Endodermal cell (in vitro differentiated cells): ENCODE data around the gene ITM2C. TPM values are rescaled to one million over a fixed set of nuclear protein-coding genes. Genes with fewer than 3 reads are reported as not detected.

Experiments
- DNase-seq: peaks from one replicate; pipeline ENCODE4 v3.0.0-alpha.2; 2017
- H3K27ac ChIP-seq: 2 replicates; pipeline ENCODE4 v1.5.1; 2013; ENCODE audit warnings: mild to moderate bottlenecking, low read depth, low read length, moderate library complexity
- H3K27me3 ChIP-seq: 2 replicates; pipeline ENCODE4 v1.6.1; 2013; ENCODE audit warnings: mild to moderate bottlenecking, low read length, moderate library complexity; ENCODE audit not compliant: insufficient read depth, control insufficient read depth, poor library complexity, severe bottlenecking
- H3K36me3 ChIP-seq: 2 replicates; pipeline ENCODE4 v1.7.0; 2013; ENCODE audit warnings: mild to moderate bottlenecking, low read length, moderate library complexity; ENCODE audit not compliant: control insufficient read depth, insufficient read depth
- H3K4me1 ChIP-seq: one replicate; pipeline ENCODE4 v1.7.0; 2013; ENCODE audit warnings: low read length; ENCODE audit not compliant: control insufficient read depth, insufficient read depth
- H3K4me3 ChIP-seq: 2 replicates; pipeline ENCODE4 v1.5.1; 2013; ENCODE audit warnings: mild to moderate bottlenecking, low read length, moderate library complexity
- H3K9ac ChIP-seq: 2 replicates; pipeline ENCODE4 v1.6.1; 2013; ENCODE audit warnings: mild to moderate bottlenecking, low read length, moderate library complexity; ENCODE audit not compliant: poor library complexity, severe bottlenecking; ENCODE audit errors: extremely low read depth
- H3K9me3 ChIP-seq: 2 replicates; pipeline ENCODE4 v1.6.1; 2013; ENCODE audit warnings: mild to moderate bottlenecking, low read length, moderate library complexity; ENCODE audit not compliant: control insufficient read depth
- H3K27ac Mint-ChIP-seq: 2 replicates; pipeline ENCODE4 v1.8.0; 2020; ENCODE audit warnings: mixed read lengths
- H3K27me3 Mint-ChIP-seq: 2 replicates; pipeline ENCODE4 v1.8.0; 2021; ENCODE audit warnings: mild to moderate bottlenecking, mixed read lengths; ENCODE audit not compliant: insufficient read depth
- H3K36me3 Mint-ChIP-seq: 2 replicates; pipeline ENCODE4 v1.8.0; 2020; ENCODE audit warnings: low read depth, mixed read lengths
- H3K4me1 Mint-ChIP-seq: 2 replicates; pipeline ENCODE4 v1.8.0; 2020; ENCODE audit warnings: mixed read lengths
- H3K4me3 Mint-ChIP-seq: 2 replicates; pipeline ENCODE4 v1.8.0; 2020; ENCODE audit warnings: mild to moderate bottlenecking, moderate library complexity, mixed read lengths
- H3K9me3 Mint-ChIP-seq: 2 replicates; pipeline ENCODE4 v1.8.0; 2020; ENCODE audit warnings: mild to moderate bottlenecking, mixed read lengths
- CTCF ChIP-seq: fragments of 200-600 bp; sonication (generic); conservative IDR thresholded peaks from 2 replicates; pipeline ENCODE4 v1.5.0; 2021; ENCODE audit warnings: antibody characterized with exemption, mild to moderate bottlenecking
- WGBS, 2 experiments: methylation state at CpG; one replicate each; pipeline versions ENCODE4 v1.1.5 to v1.1.7; 2013; ENCODE audit warnings: missing lambda C conversion rate in 2 of 2, mixed read lengths in 1 of 2; ENCODE audit not compliant: insufficient coverage in 1 of 2, insufficient read length in 1 of 2; 5-methylcytosine and 5-hydroxymethylcytosine counted together
- total RNA-seq, 2 donors: library from RNA; stranded (reverse); fragmentation: NEBNext Ultra II Directional in 1 of 2; extraction: Animal tissue kit (Norgen Biotek cat#: 25700) in 1 of 2; gene quantifications; 2 replicates in 1 of 2; 3 replicates in 1 of 2; pipeline ENCODE4 v1.2.1, GENCODE V29; 2021

The ITM2C gene
- total RNA-seq, 2 donors from 2014 or later = 208 to 269 TPM

- peak; percentile 22 for DNase-seq
- H3K27ac ChIP-seq = no peak overlapping the region
- no peak overlapping the region for H3K27ac Mint-ChIP-seq
- no peaks in the 10 kb centered on the region for H3K36me3 ChIP-seq
- 87 to 100% methylated on average over 3 of the region's 3 CpGs for WGBS, 2 experiments
- no peak overlapping the region for H3K9ac ChIP-seq
- no peaks in the 10 kb centered on the region for H3K27me3 ChIP-seq
- H3K27me3 Mint-ChIP-seq = no peaks in the 10 kb centered on the region
- no peaks in the 10 kb centered on the region for H3K36me3 Mint-ChIP-seq
- no peak for TF ChIP-seq CTCF
- H3K4me1 Mint-ChIP-seq = peaks cover 8% of the 10 kb centered on the region
- H3K9me3 Mint-ChIP-seq = no peaks in the 10 kb centered on the region
- no peak overlapping the region for H3K4me3 Mint-ChIP-seq
- no peaks in the 10 kb centered on the region for H3K9me3 ChIP-seq
- H3K4me1 ChIP-seq = no peaks in the 10 kb centered on the region
- H3K4me3 ChIP-seq = no peak overlapping the region
Measured at GRCh38 chr2:230914886-230915285, 50.1 kb downstream of the ITM2C start.

GRCh38 chr2:230915319-230915718 lies 50.6 kb downstream of the ITM2C start:
- Mint-ChIP-seq H3K9me3 (no peaks in the 10 kb centered on the region), H3K27me3 (no peaks in the 10 kb centered on the region), H3K4me3 (no peak overlapping the region), H3K27ac (no peak overlapping the region), H3K36me3 (no peaks in the 10 kb centered on the region), H3K4me1 (peaks cover 8% of the 10 kb centered on the region)
- WGBS, 2 experiments = 71 to 90% methylated on average over 5 to 6 of the region's 6 CpGs
- no peak for TF ChIP-seq CTCF
- no peaks in the 10 kb centered on the region for H3K27me3 ChIP-seq
- H3K27ac ChIP-seq = no peak overlapping the region
- no peaks in the 10 kb centered on the region for H3K36me3 ChIP-seq
- no peak overlapping the region for H3K4me3 ChIP-seq
- no peaks in the 10 kb centered on the region for H3K9me3 ChIP-seq
- peak; percentile 30 for DNase-seq
- no peaks in the 10 kb centered on the region for H3K4me1 ChIP-seq
- H3K9ac ChIP-seq = no peak overlapping the region

DNA sequence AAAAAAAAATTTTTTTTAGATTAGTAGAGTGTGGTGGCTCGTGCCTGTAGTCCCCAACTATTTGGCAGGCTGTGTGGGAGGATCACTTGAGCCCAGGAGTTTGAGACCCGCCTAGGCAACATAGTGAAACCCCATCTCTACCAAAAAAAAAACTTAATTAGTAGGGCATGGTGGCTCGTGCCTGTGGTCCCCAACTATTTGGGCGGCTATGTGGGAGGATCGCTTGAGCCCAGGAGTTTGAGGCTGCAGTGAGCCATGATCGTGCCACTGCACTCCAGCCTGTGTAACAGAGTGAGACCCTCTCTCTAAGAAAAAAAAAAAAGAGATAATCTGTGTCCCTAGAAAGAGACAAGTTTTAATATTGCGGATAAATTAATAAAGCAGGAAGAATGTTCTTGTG lies 51.5 kb downstream of the ITM2C start:
- Mint-ChIP-seq H3K4me3 (no peak overlapping the region), H3K9me3 (no peaks in the 10 kb centered on the region), H3K4me1 (peaks cover 8% of the 10 kb centered on the region), H3K36me3 (no peaks in the 10 kb centered on the region), H3K27me3 (no peaks in the 10 kb centered on the region), H3K27ac (no peak overlapping the region)
- WGBS, 2 experiments = 75 to 94% methylated on average over 4 to 6 of the region's 7 CpGs
- H3K27me3 ChIP-seq = no peaks in the 10 kb centered on the region
- H3K27ac ChIP-seq = no peak overlapping the region
- no peaks in the 10 kb centered on the region for H3K36me3 ChIP-seq
- TF ChIP-seq CTCF = no peak
- no peaks in the 10 kb centered on the region for H3K4me1 ChIP-seq
- H3K9me3 ChIP-seq = no peaks in the 10 kb centered on the region
- DNase-seq = peak; percentile 19
- H3K9ac ChIP-seq = no peak overlapping the region
- H3K4me3 ChIP-seq = no peak overlapping the region
